ENCODE data around the gene ECHDC3.

ECHDC3 gene

DNA sequence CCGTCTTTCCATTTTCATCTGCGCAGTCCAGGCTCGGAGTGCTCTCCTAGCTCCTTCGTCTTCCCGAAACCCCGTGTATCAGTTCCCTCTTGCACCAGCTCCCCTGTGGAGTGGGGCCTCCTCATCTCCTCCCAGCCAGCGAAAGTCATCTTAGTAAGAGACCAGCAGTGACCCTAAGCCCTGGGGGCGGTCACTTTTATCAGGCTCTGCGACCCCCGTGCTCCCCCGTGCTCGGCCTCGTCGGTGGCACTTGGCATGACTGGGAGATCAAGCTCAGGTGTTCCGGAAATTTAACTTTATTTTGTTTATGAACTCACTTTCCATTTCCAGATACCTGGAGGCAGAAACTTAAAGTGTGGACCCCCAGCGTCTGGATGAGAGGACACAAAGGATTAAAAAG, 574 bp upstream of the ECHDC3 start:
- Histone ChIP-seq H3K9ac (ENCODE audit: low read length) (peak overlapping the region; percentile 32; the same call in 1 of the 2 replicates), H3F3A (ENCODE audit: insufficient read depth, low read length) (no peaks in the 10 kb centered on the region), H3K4me3 (ENCODE audit: low read depth, low read length, poor library complexity, severe bottlenecking) (peak overlapping the region; percentile 65), H3K27ac (ENCODE audit: low read depth, low read length, poor library complexity, severe bottlenecking) (no peak overlapping the region), H3K79me2 (ENCODE audit: insufficient read depth, low read length) (no peaks in the 10 kb centered on the region), H3K9me2 (ENCODE audit: low read depth, low read length) (no peaks in the 10 kb centered on the region), H4K20me1 (ENCODE audit: insufficient read depth, low read length) (no peaks in the 10 kb centered on the region), H3K4me1 (ENCODE audit: insufficient read depth, low read length, severe bottlenecking) (peaks cover 10% of the 10 kb centered on the region), H3K4me2 (ENCODE audit: low read length) (peak overlapping the region; percentile 86), H3K27me3 (ENCODE audit: insufficient read depth, low read length) (no peaks in the 10 kb centered on the region), H3K36me3 (ENCODE audit: insufficient read depth, low read length) (no peaks in the 10 kb centered on the region), H2AFZ (ENCODE audit: low read length) (peak overlapping the region; percentile 54; the same call in 1 of the 2 replicates), H3K9me3 (ENCODE audit: low read length) (no peaks in the 10 kb centered on the region)
- TF ChIP-seq EZH2 (IDR thresholded peaks at IDR 0.05; ENCODE audit: borderline replicate concordance, low read length) = no peak
- TF ChIP-seq, protein P1, sequence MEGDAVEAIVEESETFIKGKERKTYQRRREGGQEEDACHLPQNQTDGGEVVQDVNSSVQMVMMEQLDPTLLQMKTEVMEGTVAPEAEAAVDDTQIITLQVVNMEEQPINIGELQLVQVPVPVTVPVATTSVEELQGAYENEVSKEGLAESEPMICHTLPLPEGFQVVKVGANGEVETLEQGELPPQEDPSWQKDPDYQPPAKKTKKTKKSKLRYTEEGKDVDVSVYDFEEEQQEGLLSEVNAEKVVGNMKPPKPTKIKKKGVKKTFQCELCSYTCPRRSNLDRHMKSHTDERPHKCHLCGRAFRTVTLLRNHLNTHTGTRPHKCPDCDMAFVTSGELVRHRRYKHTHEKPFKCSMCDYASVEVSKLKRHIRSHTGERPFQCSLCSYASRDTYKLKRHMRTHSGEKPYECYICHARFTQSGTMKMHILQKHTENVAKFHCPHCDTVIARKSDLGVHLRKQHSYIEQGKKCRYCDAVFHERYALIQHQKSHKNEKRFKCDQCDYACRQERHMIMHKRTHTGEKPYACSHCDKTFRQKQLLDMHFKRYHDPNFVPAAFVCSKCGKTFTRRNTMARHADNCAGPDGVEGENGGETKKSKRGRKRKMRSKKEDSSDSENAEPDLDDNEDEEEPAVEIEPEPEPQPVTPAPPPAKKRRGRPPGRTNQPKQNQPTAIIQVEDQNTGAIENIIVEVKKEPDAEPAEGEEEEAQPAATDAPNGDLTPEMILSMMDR (IDR thresholded peaks at IDR 0.05; ENCODE audit: low read length) = no peak

GRCh38 chr10:11742779-11743298, 657 bp downstream of the ECHDC3 start:
- Histone ChIP-seq H2AFZ (ENCODE audit: low read length) (no peak overlapping the region), H3K4me3 (ENCODE audit: low read depth, low read length, poor library complexity, severe bottlenecking) (peak overlapping the region; percentile 65), H3K27ac (ENCODE audit: low read depth, low read length, poor library complexity, severe bottlenecking) (no peak overlapping the region), H3K4me1 (ENCODE audit: insufficient read depth, low read length, severe bottlenecking) (peaks cover 10% of the 10 kb centered on the region), H3K9me3 (ENCODE audit: low read length) (no peaks in the 10 kb centered on the region), H3K36me3 (ENCODE audit: insufficient read depth, low read length) (no peaks in the 10 kb centered on the region), H3K9ac (ENCODE audit: low read length) (no peak overlapping the region; the same call in 1 of the 2 replicates), H3F3A (ENCODE audit: insufficient read depth, low read length) (no peaks in the 10 kb centered on the region), H3K79me2 (ENCODE audit: insufficient read depth, low read length) (no peaks in the 10 kb centered on the region), H3K27me3 (ENCODE audit: insufficient read depth, low read length) (no peaks in the 10 kb centered on the region), H3K4me2 (ENCODE audit: low read length) (peak overlapping the region; percentile 70), H3K9me2 (ENCODE audit: low read depth, low read length) (no peaks in the 10 kb centered on the region), H4K20me1 (ENCODE audit: insufficient read depth, low read length) (no peaks in the 10 kb centered on the region)
- TF ChIP-seq, protein P1 (IDR thresholded peaks at IDR 0.05; ENCODE audit: low read length) = no peak
- no peak for TF ChIP-seq EZH2 (IDR thresholded peaks at IDR 0.05; ENCODE audit: borderline replicate concordance, low read length)

DNA sequence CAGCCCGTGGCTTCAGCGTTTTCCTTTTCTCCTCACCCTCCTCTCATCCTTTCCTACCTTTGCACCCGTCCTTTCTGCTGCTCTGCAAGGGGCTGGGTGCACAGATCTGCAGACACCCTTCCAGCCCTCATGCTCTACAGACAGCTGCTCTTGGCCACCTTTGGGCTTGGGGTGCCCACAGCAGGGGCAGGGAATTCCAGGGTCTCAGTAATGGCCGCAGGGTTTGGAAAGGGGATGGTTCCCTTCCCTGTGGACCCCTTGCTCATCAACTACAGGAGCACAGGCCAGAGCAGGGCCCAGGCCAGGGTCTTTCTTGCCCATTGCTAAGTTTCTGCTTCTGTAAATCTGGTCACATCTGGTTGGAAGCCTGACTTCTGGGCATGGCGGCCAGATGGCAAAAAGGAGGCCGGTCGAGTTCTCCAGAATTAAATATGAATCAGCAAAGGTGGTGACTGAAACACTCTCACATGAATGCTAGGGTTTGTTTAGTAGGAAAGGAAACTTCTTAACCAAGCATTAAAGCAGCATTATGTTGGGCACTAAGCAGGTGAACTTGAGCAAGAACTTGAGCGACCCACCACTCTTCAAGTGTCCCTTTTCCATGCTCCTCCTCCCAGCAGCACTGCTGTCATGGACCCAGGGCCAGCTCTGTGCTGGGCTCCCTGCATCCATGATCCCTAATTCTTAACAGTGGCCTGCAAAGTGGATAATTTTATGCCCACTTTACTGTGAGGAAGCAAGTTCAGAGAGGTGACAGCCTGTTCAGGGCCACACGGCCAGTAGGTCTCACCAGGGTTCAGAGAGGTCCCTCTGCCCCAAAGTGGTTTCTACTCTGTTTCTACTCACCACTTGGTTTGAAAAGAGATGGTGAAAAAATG, 1.5 kb downstream of the ECHDC3 start:
- no peak overlapping the region for H3K4me3 ChIP-seq (ENCODE audit: low read depth, low read length, poor library complexity, severe bottlenecking)
- H3K4me2 ChIP-seq (ENCODE audit: low read length) = no peak overlapping the region
- no peaks in the 10 kb centered on the region for H3K9me2 ChIP-seq (ENCODE audit: low read depth, low read length)
- peaks cover 10% of the 10 kb centered on the region for H3K4me1 ChIP-seq (ENCODE audit: insufficient read depth, low read length, severe bottlenecking)
- H4K20me1 ChIP-seq (ENCODE audit: insufficient read depth, low read length) = no peaks in the 10 kb centered on the region
- no peaks in the 10 kb centered on the region for H3K9me3 ChIP-seq (ENCODE audit: low read length)
- no peak overlapping the region for H2AFZ ChIP-seq (ENCODE audit: low read length)
- H3K79me2 ChIP-seq (ENCODE audit: insufficient read depth, low read length) = no peaks in the 10 kb centered on the region
- H3K27me3 ChIP-seq (ENCODE audit: insufficient read depth, low read length) = no peaks in the 10 kb centered on the region
- H3K9ac ChIP-seq (ENCODE audit: low read length) = no peak overlapping the region
- H3K27ac ChIP-seq (ENCODE audit: low read depth, low read length, poor library complexity, severe bottlenecking) = no peak overlapping the region
- no peaks in the 10 kb centered on the region for H3K36me3 ChIP-seq (ENCODE audit: insufficient read depth, low read length)
- TF ChIP-seq, protein P1 (IDR thresholded peaks at IDR 0.05; ENCODE audit: low read length) = no peak
- H3F3A ChIP-seq (ENCODE audit: insufficient read depth, low read length) = no peaks in the 10 kb centered on the region

All from OCI-LY1 (cell line).